Measurements from ENCODE around the gene RTL10.

Gene RTL10

DNA sequence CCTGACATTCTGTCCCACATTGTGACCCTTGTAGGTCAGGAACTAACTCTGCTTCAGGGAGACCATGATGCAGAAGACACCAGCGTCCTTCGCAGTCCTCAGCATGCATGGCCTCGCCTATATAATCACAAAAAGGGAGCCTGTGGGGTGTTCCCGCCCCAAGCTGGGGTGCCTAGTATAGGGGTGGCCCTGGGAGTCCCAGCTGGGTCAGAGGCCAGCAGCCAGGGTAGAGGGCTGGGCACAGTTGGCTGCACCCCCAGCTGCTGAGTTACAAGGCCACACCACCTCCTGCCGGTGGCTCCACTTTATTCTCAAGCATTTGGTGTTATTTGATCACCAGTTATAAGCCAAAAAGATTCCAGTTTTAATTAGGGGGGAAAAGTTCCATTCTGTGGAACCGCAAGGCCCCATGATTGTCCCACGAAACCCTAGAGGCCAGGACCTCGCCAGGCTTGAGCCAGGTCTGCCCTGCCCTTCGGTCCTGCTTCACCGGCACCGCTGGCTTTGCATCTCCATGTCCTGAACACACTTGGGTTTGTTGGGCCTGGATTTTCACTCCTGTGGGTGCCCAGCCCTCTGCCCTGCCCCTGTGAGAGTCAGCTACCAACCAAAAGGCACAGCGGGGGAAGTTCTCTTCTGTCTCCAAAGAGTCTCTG is 15.0 kb upstream of the RTL10 start:
- peak overlapping the region; percentile 54 for H3K27ac ChIP-seq
- POLR2A ChIA-PET (ENCODE audit: low non-redundant PET) = no interaction called here
- CTCF ChIA-PET = no interaction called here
- TF ChIP-seq, protein P1, sequence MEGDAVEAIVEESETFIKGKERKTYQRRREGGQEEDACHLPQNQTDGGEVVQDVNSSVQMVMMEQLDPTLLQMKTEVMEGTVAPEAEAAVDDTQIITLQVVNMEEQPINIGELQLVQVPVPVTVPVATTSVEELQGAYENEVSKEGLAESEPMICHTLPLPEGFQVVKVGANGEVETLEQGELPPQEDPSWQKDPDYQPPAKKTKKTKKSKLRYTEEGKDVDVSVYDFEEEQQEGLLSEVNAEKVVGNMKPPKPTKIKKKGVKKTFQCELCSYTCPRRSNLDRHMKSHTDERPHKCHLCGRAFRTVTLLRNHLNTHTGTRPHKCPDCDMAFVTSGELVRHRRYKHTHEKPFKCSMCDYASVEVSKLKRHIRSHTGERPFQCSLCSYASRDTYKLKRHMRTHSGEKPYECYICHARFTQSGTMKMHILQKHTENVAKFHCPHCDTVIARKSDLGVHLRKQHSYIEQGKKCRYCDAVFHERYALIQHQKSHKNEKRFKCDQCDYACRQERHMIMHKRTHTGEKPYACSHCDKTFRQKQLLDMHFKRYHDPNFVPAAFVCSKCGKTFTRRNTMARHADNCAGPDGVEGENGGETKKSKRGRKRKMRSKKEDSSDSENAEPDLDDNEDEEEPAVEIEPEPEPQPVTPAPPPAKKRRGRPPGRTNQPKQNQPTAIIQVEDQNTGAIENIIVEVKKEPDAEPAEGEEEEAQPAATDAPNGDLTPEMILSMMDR (conservative IDR thresholded peaks at IDR 0.05; ENCODE audit: low read depth) = no peak
- no peak for DNase-seq (ENCODE audit: low spot score)

DNA sequence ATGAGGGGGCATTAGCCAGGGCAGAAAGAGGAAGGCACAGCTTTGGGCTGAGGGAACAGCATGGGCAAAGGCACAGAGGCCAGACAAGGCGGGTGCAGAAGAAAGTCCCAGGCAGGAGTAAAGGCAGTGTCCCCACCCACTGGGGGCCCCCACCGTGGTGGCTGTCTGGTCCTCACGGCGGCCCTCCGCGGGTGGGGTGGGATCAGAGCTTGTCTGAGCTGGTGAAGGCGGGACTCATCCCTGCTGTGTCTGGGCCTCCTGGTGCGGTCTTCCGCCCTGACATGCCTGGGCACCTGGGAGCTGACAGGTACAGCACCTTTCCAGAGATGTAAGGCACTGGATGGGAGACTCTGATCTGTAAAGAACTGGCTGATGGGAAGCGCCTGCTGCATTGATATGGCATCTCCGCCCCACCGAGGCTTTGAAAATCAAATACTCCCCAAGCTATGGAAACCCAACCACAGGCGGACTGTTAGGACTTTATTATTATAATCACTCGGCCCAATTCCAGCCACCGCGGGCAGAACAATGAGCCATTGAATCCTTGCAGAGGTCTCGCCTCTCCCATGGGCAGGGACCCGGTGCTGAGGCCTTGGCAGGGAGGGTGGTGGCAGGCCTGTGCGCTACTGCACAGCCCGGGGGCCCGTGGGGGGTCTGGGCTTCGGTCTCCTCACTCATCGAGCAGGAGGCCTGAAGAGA is 14.2 kb upstream of the RTL10 start:
- ChIA-PET CTCF (no interaction called here), POLR2A (ENCODE audit: low non-redundant PET) (no interaction called here)
- H3K27ac ChIP-seq = peak overlapping the region; percentile 54
- TF ChIP-seq, protein P1 (conservative IDR thresholded peaks at IDR 0.05; ENCODE audit: low read depth) = no peak
- no peak for DNase-seq (ENCODE audit: low spot score)

DNA sequence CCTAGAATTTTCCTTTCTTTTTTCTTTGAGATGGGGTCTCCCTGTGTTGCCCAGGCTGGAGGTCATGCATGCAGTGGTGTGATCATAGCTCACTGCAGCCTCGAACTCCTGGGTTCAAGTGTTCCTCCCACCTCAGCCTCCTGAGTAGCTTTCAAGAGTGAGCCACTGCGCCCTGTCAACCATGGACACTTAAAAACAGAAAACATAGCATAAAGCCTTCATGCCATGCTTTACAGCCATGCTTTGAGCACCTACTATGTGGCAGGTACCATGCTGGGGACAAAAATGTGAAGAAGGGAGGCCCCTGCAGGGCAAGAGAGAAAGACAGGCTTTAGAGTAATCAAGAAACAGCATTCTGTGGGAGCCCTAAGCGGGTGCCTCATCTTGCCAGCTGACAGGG is 13.7 kb upstream of the RTL10 start:
- CTCF ChIA-PET = no interaction called here
- no peak for DNase-seq (ENCODE audit: low spot score)
- peak overlapping the region; percentile 54 for H3K27ac ChIP-seq
- TF ChIP-seq, protein P1 (conservative IDR thresholded peaks at IDR 0.05; ENCODE audit: low read depth) = no peak
- POLR2A ChIA-PET (ENCODE audit: low non-redundant PET) = no interaction called here

DNA sequence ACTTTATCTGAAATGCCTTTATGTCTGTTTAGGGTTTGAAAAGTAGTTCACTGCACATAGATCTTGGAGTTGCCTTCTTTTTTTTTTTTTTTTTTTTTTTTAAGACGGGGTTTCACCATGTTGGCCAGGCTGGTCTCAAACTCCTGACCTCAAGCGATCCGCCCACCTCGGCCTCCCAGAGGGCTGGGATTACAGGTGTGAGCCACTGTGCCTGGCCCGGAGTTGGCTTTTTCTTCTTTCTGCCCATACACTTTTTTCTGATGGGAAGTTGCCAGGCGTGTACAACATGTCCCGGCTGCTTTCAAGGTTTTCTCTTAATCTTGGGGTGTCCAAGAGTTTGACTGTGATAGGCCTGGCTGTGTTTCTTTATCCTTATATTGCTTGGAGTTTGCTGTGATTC is 12.9 kb upstream of the RTL10 start:
- CTCF ChIA-PET = no interaction called here
- DNase-seq (ENCODE audit: low spot score) = no peak
- TF ChIP-seq, protein P1 (conservative IDR thresholded peaks at IDR 0.05; ENCODE audit: low read depth) = no peak
- POLR2A ChIA-PET (ENCODE audit: low non-redundant PET) = no interaction called here
- H3K27ac ChIP-seq = no peak overlapping the region

DNA sequence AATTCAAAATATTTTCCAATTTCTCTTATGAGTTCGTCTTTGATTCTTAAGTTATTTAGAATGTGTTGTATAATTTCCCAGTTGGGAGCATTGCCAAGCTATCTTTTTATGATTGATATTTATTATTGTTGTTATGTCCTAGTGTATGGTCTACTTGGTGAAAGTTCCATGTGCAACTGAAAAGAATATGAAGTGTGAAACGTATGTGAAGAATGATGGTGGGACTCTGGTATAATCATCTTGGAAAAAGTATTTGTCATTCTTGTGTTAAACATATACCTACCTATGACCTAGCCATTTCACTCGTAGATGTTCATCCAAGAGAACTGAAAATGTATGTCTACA is 12.0 kb upstream of the RTL10 start:
- DNase-seq (ENCODE audit: low spot score) = no peak
- TF ChIP-seq, protein P1 (conservative IDR thresholded peaks at IDR 0.05; ENCODE audit: low read depth) = no peak
- CTCF ChIA-PET = no interaction called here
- H3K27ac ChIP-seq = no peak overlapping the region
- POLR2A ChIA-PET (ENCODE audit: low non-redundant PET) = no interaction called here

DNA sequence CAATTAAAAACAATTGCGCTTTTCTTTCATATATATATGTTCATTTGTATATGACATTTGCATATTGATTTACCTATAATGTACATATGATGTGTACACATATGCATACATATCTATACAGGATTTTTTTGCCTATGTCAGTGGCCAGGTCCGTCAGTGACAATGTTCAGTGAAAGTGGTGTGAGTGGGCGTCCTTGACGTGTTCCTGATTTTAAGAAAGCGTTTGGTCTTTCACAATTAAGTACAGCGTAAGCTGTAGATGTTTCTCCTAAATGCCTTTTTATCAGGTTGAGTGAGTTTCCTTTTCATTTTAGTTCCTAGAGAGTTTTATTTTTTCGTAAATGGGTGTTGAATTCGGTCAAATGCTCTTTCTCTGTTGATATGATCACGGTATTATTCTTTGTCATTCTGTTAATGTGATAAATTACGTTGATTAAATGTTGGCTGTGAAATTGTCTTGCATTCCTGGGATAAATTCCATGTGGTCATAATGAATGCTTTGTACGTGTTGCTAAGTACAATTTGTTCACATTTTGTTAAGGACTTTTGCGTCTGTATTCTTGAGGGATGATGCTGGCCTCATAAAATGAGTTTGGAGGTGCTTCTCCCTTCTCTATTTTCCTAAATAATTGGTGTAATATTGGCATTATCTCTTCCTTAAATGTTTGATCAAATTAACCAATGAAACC is 10.6 kb upstream of the RTL10 start:
- CTCF ChIA-PET = no interaction called here
- TF ChIP-seq, protein P1 (conservative IDR thresholded peaks at IDR 0.05; ENCODE audit: low read depth) = no peak
- POLR2A ChIA-PET (ENCODE audit: low non-redundant PET) = no interaction called here
- no peak overlapping the region for H3K27ac ChIP-seq
- DNase-seq (ENCODE audit: low spot score) = no peak
